RWPE2 (cell line): Measurements from ENCODE around the gene KIF16B.

Experiments
- ATAC-seq: fragments of 200-7000 bp; cut with Tn5 transposase; 3 replicates; pipeline ENCODE4 v1.9.1; 2021; ENCODE audit warnings: low read depth
- DNase-seq: peaks from one replicate; pipeline ENCODE4 v3.0.0-alpha.2; 2020; ENCODE audit warnings: low spot score
- H3K27ac ChIP-seq: fragments of 450-650 bp; 2 replicates; pipeline ENCODE4 v1.5.1; 2017; ENCODE audit warnings: mild to moderate bottlenecking; ENCODE audit not compliant: poor library complexity, severe bottlenecking
- H3K27me3 ChIP-seq: fragments of 250-450 bp; sonication (Bioruptor Pico); 2 replicates; pipeline ENCODE4 v1.5.1; 2021; ENCODE audit warnings: mild to moderate bottlenecking, moderate library complexity; ENCODE audit not compliant: insufficient read depth, poor library complexity, severe bottlenecking
- H3K36me3 ChIP-seq: fragments of 250-450 bp; sonication (Bioruptor Pico); 2 replicates; pipeline ENCODE4 v1.5.1; 2020; ENCODE audit warnings: low read depth, mild to moderate bottlenecking, moderate library complexity
- H3K4me1 ChIP-seq: fragments of 250-450 bp; sonication (Bioruptor Pico); 2 replicates; pipeline ENCODE4 v1.5.1; 2021; ENCODE audit warnings: mild to moderate bottlenecking, moderate library complexity; ENCODE audit not compliant: insufficient read depth, poor library complexity, severe bottlenecking
- H3K4me3 ChIP-seq: fragments of 250-450 bp; sonication (Bioruptor Pico); 2 replicates; pipeline ENCODE4 v1.5.1; 2021; ENCODE audit warnings: mild to moderate bottlenecking, moderate library complexity; ENCODE audit not compliant: severe bottlenecking
- H3K9me3 ChIP-seq: fragments of 250-450 bp; sonication (Bioruptor Pico); 2 replicates; pipeline ENCODE4 v1.5.1; 2021; ENCODE audit warnings: mild to moderate bottlenecking, moderate library complexity; ENCODE audit not compliant: severe bottlenecking
- CTCF ChIP-seq: fragments of 450-650 bp; IDR thresholded peaks from one replicate; pipeline ENCODE4 v1.5.1; 2017; ENCODE audit warnings: mild to moderate bottlenecking, moderate library complexity; ENCODE audit not compliant: poor library complexity, severe bottlenecking

The KIF16B gene

DNA sequence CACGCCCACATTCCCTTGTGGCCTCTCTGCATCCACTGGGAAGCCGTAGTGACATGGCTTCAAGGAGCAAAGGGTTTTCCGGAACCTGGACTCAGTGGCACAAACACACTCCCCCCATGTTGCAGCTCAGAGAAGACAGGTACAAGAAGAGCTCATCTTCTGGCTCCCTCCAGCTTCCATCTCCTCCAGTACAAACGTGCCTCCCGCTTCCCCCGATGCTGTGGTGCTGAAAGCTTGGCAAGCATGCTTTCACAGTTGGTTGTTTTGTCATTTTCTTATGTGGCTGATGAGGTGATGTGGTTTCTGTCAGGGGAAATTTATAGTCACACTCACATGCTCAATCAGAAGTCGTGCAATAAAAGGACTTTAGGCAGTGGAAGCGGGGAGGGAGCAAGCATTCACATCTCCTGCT lies 258.5 kb downstream of the KIF16B start:
- TF ChIP-seq CTCF: no peak
- H3K4me3 ChIP-seq: no peak overlapping the region

DNA sequence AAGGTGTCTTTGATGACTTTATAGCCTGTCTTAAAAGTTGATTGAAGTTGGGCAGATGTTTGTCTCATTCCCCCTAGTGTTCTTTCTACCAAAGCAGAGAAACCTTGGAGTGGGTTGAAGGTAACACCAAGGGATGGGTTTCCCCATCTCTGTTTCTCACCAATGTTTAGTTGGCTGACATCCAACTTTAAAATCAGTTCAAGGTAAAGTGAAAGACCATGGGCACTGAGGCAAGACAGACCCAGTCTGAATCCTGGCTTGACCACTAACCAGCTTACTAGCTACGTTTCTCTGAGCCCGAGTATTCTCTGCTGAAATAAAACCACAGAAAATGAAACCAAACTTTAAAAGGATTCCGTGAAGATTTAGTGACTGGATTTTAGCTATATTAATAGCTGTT lies 258.9 kb downstream of the KIF16B start:
- H3K36me3 ChIP-seq: no peaks in the 10 kb centered on the region
- DNase-seq (no peak), ATAC-seq (no peak)
- no peaks in the 10 kb centered on the region for H3K27me3 ChIP-seq
- no peak for TF ChIP-seq CTCF
- H3K4me1 ChIP-seq: no peaks in the 10 kb centered on the region
- H3K9me3 ChIP-seq: no peaks in the 10 kb centered on the region
- H3K4me3 ChIP-seq: no peak overlapping the region
- no peak overlapping the region for H3K27ac ChIP-seq

More for the DNA sequence above, 258.5 kb downstream of the KIF16B start:
- no peak overlapping the region for H3K27ac ChIP-seq
- H3K36me3 ChIP-seq: no peaks in the 10 kb centered on the region
- ATAC-seq (no peak), DNase-seq (no peak)
- H3K4me1 ChIP-seq: no peaks in the 10 kb centered on the region
- H3K27me3 ChIP-seq: no peaks in the 10 kb centered on the region
- H3K9me3 ChIP-seq: no peaks in the 10 kb centered on the region

- no peaks in the 10 kb centered on the region for H3K4me1 ChIP-seq
- no peaks in the 10 kb centered on the region for H3K27me3 ChIP-seq
- H3K9me3 ChIP-seq: no peaks in the 10 kb centered on the region
- H3K36me3 ChIP-seq: no peaks in the 10 kb centered on the region
- H3K27ac ChIP-seq: no peak overlapping the region
- no peak for ATAC-seq
- no peak for DNase-seq
- H3K4me3 ChIP-seq: no peak overlapping the region
- no peak for TF ChIP-seq CTCF
Observed at GRCh38 chr20:16313917-16314316, 259.3 kb downstream of the KIF16B start.

GRCh38 chr20:16312998-16313397 lies 260.2 kb downstream of the KIF16B start:
- Histone ChIP-seq H3K9me3 (no peaks in the 10 kb centered on the region), H3K4me1 (no peaks in the 10 kb centered on the region), H3K27ac (no peak overlapping the region), H3K36me3 (no peaks in the 10 kb centered on the region), H3K4me3 (no peak overlapping the region), H3K27me3 (no peaks in the 10 kb centered on the region)
- DNase-seq: no peak
- ATAC-seq: no peak
- no peak for TF ChIP-seq CTCF

- Histone ChIP-seq H3K4me1 (no peaks in the 10 kb centered on the region), H3K27me3 (no peaks in the 10 kb centered on the region), H3K9me3 (no peaks in the 10 kb centered on the region), H3K27ac (no peak overlapping the region), H3K36me3 (no peaks in the 10 kb centered on the region), H3K4me3 (no peak overlapping the region)
- no peak for TF ChIP-seq CTCF
- DNase-seq (no peak), ATAC-seq (no peak)
Observed at GRCh38 chr20:16311756-16312155, 261.5 kb downstream of the KIF16B start.
